ENCODE measurements around the gene BMP2.

Gene BMP2

GRCh38 chr20:6767536-6768227 is at the start of gene BMP2:
TSS of gene BMP2 (plus strand) at chr20:6767686. CDS start at chr20:6770127, 2,441 bp downstream.
- DNase-seq: peak; percentile 36

DNA sequence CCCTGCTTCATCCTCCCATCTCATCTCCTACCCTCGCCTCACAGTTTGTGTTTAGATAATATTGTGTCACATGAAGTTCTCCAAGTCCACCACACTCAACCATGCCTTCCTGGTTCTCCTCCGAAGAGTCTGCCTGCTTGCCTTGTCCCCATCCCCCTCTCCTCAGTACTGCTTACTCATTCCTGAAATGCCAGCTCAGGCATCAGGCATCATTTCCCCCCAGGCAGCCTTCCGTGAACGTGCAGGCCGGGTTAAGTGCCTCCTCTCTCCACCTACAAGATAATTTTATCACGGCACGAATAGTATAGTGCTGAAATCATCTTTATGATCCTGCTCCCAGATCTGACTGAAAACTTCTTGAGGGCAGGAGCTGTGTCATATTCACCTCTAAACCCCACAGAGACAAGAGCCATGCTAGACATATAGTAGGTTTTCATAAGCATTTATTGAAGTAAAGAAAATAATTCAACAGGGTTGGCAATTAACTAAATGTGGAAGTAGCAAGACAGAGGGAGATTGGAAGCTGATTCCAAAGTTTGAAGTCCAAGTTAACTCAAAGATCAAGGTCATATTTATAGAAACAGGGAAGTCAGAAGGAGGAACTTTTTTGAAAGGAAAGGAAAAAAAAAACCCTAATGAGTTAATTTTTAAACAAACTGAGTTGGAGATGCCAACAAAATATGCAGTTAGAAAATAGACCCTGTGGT is 48.7 kb upstream of the BMP2 start:
- peak; percentile 62 for DNase-seq

GRCh38 chr20:6719369-6719721 is 48.1 kb upstream of the BMP2 start:
- no peak for DNase-seq

DNA sequence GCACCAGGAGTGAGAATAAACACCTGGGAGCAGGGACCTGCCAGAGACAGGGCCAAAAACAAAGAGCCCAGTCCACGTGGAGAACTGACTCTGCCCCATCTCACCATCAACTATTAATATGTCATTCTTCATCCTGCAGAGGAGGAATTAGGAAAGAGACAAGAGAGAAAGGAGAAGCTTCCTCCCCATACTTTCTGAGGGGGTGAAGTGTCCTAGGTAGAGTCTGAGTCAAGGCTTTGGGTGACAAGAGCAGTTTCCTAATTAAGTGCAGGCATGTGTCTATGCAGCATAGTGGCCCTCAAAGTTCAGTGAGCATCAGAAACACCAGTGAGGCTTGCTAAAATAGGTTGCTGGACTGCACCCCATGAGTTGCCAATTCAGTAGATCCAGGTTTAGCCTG is 40.7 kb upstream of the BMP2 start:
- DNase-seq: no peak

- DNase-seq: no peak
These were observed 36.7 kb upstream of the BMP2 start for GRCh38 chr20:6730672-6731328.

DNA sequence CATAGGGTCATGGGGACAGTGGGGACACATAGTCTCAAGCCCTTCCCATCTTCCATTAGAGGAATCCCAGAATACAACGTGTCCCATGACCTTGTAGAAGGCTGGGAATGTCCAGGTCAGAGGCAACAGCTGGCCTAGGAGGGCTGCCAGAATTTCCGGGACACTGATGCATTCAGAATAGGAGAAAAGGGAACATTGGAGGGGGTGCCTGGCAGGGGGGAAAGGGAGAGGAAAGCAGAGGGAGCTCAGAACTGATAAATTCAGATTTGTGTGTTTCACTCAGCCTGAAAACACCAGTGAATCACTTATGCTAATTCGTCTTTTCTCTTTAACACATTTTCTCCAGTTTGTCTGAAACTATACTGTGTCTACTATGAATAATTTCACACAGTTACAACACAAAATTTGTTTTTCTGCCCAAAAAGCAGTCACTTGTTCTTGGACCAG is 35.5 kb upstream of the BMP2 start:
- no peak for DNase-seq

DNA sequence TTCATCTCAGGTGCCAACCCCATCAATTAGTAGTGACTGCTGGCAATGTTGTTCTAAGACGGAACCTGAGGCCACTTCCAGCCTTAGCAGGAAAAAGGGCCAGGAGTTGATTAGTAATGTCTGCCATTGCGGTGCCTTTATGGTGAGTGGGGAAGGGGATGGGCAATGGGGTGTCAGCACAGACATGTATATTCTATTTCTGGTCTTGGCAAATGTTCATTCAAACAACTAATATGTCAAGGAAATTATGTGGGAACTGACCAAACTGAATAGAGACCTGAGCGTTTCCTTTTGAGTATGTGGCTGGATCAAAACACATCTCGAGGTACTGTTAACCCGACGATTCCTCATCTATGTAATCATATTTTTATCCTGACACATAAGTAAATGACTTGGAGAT is 34.6 kb upstream of the BMP2 start:
- no peak for DNase-seq

GRCh38 chr20:6733965-6734364 is 33.5 kb upstream of the BMP2 start:
- no peak for DNase-seq

DNA sequence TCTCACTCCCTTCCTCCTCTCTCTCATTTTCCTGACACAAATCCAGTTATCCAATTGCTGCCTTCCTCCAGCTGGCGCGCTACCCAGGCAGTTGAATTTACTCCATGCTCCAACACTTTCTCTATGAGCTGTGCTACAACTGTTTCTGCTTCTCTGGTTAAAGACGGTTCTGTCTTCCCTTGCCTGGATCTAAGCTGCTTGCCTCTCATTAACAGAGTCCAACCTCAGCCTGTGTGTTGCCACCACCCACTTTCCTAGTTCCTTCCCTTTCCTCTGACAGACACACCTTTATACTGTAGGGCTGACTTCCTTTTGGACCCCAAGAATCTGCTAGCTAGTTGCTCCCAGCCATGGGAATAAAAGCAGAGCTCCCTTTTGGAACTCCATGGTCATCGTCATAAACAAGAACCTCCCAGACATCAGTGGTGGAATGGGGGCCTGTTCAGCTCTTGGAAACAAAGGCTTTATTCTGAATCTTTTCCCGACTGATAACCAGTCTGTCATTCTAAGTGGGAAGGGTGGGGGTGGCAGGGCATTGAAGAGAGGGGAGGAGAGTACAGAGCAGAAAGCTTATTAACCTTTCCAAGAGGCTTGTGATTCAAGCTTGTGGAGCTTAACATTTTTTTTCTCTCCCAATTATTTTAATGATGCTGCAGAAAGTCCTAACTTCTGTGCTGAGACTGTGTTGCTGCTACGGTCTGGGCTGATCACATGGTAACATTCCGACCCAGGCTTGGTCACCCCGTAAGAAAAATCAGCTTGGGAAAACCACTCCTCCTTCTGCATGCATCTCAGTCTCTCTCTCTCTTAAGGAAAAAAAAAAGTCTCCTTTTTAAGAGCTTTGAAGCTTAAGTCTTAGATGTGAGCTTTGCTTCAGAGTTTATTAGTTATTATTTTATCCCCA is 31.3 kb upstream of the BMP2 start:
- DNase-seq: no peak

DNA sequence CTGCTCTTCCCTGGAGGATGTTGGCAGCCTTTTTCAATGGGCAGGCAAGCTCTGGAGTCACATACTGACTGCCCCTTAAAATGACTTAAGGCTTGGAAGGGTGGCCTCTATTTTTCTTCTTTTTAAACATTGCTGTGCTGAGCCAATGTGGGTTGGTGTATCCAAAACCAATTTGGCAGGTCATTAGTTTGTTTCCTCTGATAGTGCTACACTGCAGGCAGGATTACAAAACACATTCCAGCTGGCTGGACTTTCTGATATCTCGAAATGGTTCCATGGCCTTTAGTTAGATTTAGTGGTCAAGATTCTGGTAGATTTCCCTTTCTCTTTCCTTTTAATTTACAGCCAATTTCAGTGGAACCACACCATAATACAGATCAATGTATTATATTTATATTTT is 28.1 kb upstream of the BMP2 start:
- no peak for DNase-seq

DNA sequence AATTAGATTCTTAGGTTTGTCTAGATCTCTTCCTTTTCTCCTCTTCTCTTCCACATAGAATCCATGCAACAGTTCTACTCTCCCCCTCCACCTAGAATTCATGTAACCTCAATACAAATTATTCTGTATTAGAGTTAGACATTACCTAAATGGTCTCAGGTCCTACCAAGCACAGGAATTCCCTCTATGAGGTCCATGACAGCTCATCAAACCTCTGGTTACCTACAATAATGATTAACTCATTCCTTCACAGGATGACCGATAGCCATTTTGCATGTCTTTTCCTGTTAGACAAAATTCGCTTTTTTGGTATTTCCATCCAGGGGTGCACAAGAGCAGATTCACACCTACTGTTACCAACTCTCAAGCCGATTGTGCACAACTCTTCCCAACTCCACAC is 27.4 kb upstream of the BMP2 start:
- DNase-seq: no peak

DNA sequence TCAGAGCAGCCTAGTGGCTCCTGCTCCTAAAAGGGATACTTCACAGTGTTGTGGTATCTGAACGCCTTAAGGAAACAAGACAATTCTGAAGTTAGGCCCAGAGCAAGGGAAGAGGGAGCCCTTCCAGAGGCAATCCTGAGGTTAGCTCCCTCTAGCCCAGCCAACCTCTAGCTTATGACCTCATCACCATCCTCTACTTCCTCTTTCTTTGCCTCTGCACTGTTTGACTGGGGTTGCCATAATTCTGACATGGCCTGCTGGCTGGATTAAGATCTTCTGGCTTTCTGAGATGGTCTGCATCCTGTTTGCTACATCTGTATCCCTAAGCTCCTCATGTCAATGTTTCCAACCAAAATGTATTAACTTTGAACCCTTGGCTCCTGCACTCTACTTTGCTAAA is 23.3 kb upstream of the BMP2 start:
- no peak for DNase-seq

DNA sequence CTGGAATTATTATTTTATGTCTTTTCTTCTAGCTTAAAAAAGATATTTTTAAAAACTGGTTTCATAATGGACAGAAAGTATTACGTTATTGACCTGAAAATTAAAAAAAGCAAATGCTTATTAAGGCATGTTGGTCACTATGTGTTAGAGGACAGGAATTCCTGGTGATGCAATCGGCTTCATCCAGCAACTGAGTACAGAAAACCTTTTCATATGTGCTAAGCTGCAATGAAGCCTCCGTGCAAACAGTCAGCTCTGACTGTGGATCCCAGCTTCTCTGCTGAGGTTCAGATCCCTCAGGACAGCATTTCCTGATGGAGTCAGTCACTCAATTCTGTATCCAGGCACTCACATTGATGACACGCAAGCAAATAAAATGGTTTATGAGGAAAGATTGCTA is 22.7 kb upstream of the BMP2 start:
- no peak for DNase-seq

DNA sequence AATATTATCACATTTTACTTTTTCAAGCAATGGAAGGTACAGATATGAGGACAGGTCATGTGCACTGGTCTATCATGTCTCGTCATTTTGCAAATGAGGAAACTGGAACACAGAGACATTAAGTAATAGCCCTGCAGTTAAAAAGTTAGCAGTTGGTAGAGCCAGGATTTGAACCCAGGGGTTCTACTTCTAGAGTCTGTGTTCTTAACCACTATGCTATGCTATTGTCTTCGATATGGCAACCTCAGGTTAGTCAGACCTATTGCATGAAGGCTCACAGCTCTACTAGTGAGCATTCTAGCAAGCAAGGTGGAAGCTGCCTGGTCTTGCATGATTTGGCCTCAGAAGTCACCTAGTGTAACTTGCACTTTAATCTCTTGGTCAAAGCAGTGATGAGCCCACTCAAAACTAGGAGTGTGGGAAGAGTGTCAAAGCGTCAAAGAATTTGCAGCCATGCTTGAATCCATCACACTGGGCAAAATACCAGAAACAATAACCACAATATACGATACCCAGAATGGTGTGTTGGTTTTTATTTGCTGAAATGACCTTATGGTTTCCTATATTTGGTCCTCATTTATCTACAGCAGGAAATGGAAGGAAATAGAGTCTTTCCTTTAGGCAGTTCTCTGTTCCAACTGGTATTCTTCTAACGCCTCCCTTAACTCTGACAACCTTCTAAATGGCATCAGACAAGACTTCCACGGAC is 20.4 kb upstream of the BMP2 start:
- no peak for DNase-seq

- no peak for DNase-seq
These were observed 17.0 kb upstream of the BMP2 start for GRCh38 chr20:6750438-6750837.

DNA sequence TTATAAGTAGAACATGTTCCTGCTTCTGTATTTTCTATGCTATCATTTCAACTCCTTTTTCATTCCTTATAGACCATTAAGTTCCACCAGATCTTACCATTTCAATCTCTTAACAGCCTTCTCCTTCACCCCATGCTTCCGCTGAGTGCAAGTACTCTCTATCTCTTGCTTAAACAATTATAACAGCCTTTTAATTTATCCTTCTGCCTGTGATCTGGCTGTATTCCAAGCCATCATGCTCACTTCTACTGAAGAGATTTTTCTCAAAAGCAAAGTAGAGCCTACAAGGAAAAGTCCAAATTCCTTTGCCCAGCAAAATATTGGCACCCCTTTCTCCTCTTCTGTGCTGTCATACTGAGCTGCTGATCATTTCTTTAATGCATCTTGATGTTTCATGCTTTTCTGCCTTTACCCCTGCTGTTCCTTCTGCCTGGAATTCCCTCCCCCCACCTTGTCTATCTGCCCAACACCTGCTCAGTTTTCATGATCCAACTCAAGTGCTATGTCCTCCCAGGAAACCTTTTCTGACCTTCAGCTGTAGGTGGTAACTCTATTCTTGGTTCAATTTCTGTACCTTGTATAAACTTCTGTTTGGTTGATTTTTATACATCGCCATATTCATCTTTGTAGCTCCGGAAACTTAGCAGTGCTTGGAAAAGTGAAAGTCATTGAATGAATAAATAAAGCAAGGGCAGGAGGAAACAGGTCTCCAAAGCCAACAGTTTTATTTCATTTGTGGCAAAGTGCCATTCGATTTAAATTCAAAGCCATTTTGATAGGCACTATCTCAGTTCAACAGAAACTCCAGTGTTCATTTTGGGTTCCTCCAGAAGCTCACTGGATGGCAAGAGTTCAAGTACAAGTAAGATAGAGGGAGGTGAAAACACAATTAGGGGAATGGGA is 10.5 kb upstream of the BMP2 start:
- no peak for DNase-seq

DNA sequence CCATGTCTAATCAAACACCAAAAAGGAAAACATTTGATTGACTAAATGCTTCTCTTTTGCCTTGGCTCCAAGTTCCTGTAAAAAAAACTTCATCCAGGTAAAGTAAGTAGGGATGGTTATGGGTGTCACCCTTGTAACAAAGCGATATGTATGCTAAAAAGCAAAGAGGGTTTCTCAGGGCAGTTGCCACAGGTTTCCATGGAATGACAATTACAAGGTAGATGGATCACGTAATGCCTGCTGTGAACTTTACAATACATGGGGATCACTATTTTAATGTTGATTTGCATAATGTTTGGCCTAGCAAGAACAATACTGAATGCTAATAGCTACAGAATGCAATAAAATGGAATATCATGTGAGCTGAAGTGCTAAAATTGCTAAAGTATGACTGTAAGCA is 2.9 kb upstream of the BMP2 start:
- no peak for DNase-seq

- no peak for DNase-seq
These were observed 1.9 kb upstream of the BMP2 start for GRCh38 chr20:6765469-6766058.

GRCh38 chr20:6766433-6766832 is 1.1 kb upstream of the BMP2 start:
- no peak for DNase-seq

- DNase-seq: no peak
These were observed 355 bp upstream of the BMP2 start for GRCh38 chr20:6767126-6767535.
